Measurements from ENCODE around the gene GNAL. TPM values are rescaled to one million over a fixed set of nuclear protein-coding genes. Genes with fewer than 3 reads are reported as not detected.

The GNAL gene
- total and polyA plus RNA-seq, 2 experiments from 2014 or later, result 7.5 to 21.6 TPM

- TF ChIP-seq STAT1 (IDR thresholded peaks at IDR 0.05; ENCODE audit: unreplicated experiment) (no peak), ZNF462 (CRISPR knock-in tag; IDR thresholded peaks at IDR 0.05) (no peak), CREB1 (CRISPR knock-in tag; IDR thresholded peaks at IDR 0.05; ENCODE audit: low read depth) (no peak), ZNF331 (CRISPR knock-in tag; IDR thresholded peaks at IDR 0.05; ENCODE audit: low read depth) (no peak), CTCF (conservative IDR thresholded peaks at IDR 0.05; ENCODE audit: low read depth in 2 of 2) (no peak)
Observed at GRCh38 chr18:11767935-11768334, 78.9 kb downstream of the GNAL start (continued).

GRCh38 chr18:11775436-11776174, 86.5 kb downstream of the GNAL start:
- Mint-ChIP-seq H3K36me3 (ENCODE audit: low read depth) (no peaks in the 10 kb centered on the region), H3K27me3 (ENCODE audit: insufficient read depth, low read depth, poor library complexity) (no peaks in the 10 kb centered on the region), H3K4me1 (no peaks in the 10 kb centered on the region), H3K27ac (no peak overlapping the region), H3K9me3 (no peaks in the 10 kb centered on the region), H3K4me3 (no peak overlapping the region)
- Histone ChIP-seq H4K20me1 (replicated peaks; ENCODE audit: insufficient read depth) (no peaks in the 10 kb centered on the region), H3K4me2 (no peak overlapping the region), H3K4me1 (ENCODE audit: insufficient read depth) (no peaks in the 10 kb centered on the region), H3K4me3 (no peak overlapping the region), H3K27ac (ENCODE audit: low read depth) (no peak overlapping the region), H3K27me3 (ENCODE audit: insufficient read depth) (no peaks in the 10 kb centered on the region), H3K9me2 (ENCODE audit: insufficient read depth) (peaks cover 14% of the 10 kb centered on the region; the same call in 1 of the 2 replicates), H3K36me3 (ENCODE audit: insufficient read depth) (no peaks in the 10 kb centered on the region), H2AFZ (no peak overlapping the region), H3F3A (replicated peaks; ENCODE audit: low read depth) (no peaks in the 10 kb centered on the region), H3K79me2 (replicated peaks; ENCODE audit: insufficient read depth) (no peaks in the 10 kb centered on the region)
- DNase-seq (ENCODE audit: low spot score) (no peak), ATAC-seq (no peak)
- TF ChIP-seq EZH2 (IDR thresholded peaks at IDR 0.05; ENCODE audit: low read depth, unreplicated experiment) (no peak), EZH2phosphoT487 (IDR thresholded peaks at IDR 0.05; ENCODE audit: unreplicated experiment) (no peak), REST (IDR thresholded peaks at IDR 0.05; ENCODE audit: unreplicated experiment) (no peak), POLR2AphosphoS5 (IDR thresholded peaks at IDR 0.05; ENCODE audit: low read depth) (no peak), ZNF331 (CRISPR knock-in tag; IDR thresholded peaks at IDR 0.05; ENCODE audit: low read depth) (no peak)

All from GM23338 (cell line).